CD14-positive monocyte (primary cell): ENCODE results near the gene GRIK3. TPM values are rescaled to one million over a fixed set of nuclear protein-coding genes. Genes with fewer than 3 reads are reported as not detected.

Experiments used
- DNase-seq, 3 donors: peaks; one replicate each; pipeline ENCODE4 v3.0.0-alpha.2; 2011 to 2022
- H2AFZ ChIP-seq: 2 replicates; pipeline ENCODE4 v1.6.0; 2012; ENCODE audit warnings: mild to moderate bottlenecking, low read depth, low read length, inconsistent platforms; ENCODE audit not compliant: insufficient read depth, poor library complexity, severe bottlenecking
- H3K27ac ChIP-seq, 2 donors: 1 replicate in 1 of 2; 2 replicates in 1 of 2; pipeline ENCODE4 v1.5.1; 2012 to 2013; ENCODE audit warnings: low read length in 2 of 2, control low read depth in 1 of 2, inconsistent platforms in 1 of 2, low read depth in 1 of 2, mild to moderate bottlenecking in 1 of 2
- H3K27me3 ChIP-seq, 2 donors: one replicate each; pipeline versions ENCODE4 v1.6.0 to v1.6.1; 2011 to 2013; ENCODE audit warnings: low read length in 2 of 2; ENCODE audit not compliant: control insufficient read depth in 2 of 2, insufficient read depth in 2 of 2
- H3K36me3 ChIP-seq, 2 donors: replicated peaks in 1 of 2; 1 replicate in 1 of 2; 2 replicates in 1 of 2; pipeline versions ENCODE4 v1.5.1 to v1.6.1; 2012 to 2013; ENCODE audit warnings: low read length in 2 of 2, control low read depth in 1 of 2, inconsistent platforms in 1 of 2, mild to moderate bottlenecking in 1 of 2; ENCODE audit not compliant: insufficient read depth in 2 of 2, control insufficient read depth in 1 of 2
- H3K4me1 ChIP-seq, 2 donors: 1 replicate in 1 of 2; 2 replicates in 1 of 2; pipeline versions ENCODE4 v1.5.1 to v1.6.1; 2012 to 2013; ENCODE audit warnings: low read length in 2 of 2, control low read depth in 1 of 2, inconsistent platforms in 1 of 2, mild to moderate bottlenecking in 1 of 2, moderate library complexity in 1 of 2; ENCODE audit not compliant: insufficient read depth in 2 of 2, control insufficient read depth in 1 of 2
- H3K4me2 ChIP-seq: replicated peaks from 2 replicates; pipeline ENCODE3; 2012; ENCODE audit warnings: low read length, moderate library complexity, mild to moderate bottlenecking; ENCODE audit not compliant: poor library complexity, severe bottlenecking; ENCODE audit errors: extremely low read depth
- H3K4me3 ChIP-seq, 3 experiments: fragments of 200-600 bp in 1 of 3; sonication (generic) in 1 of 3; replicated peaks in 1 of 3; 1 replicate in 2 of 3; 2 replicates in 1 of 3; pipeline ENCODE4 v1.5.1; 2011 to 2013; ENCODE audit warnings: low read length in 3 of 3, mild to moderate bottlenecking in 3 of 3, control low read depth in 2 of 3, low read depth in 2 of 3, inconsistent platforms in 1 of 3, moderate library complexity in 1 of 3
- H3K79me2 ChIP-seq: 2 replicates; pipeline ENCODE4 v1.6.0; 2012; ENCODE audit warnings: mild to moderate bottlenecking, control low read depth, inconsistent platforms, low read length, moderate library complexity; ENCODE audit not compliant: insufficient read depth
- H3K9ac ChIP-seq: 2 replicates; pipeline ENCODE4 v1.6.0; 2017; ENCODE audit warnings: low read length, mild to moderate bottlenecking; ENCODE audit not compliant: insufficient read depth, poor library complexity, severe bottlenecking
- H3K9me3 ChIP-seq, 2 donors: replicated peaks in 1 of 2; 1 replicate in 1 of 2; 2 replicates in 1 of 2; pipeline versions ENCODE4 v1.5.1 to v1.6.1; 2012 to 2013; ENCODE audit warnings: low read length in 2 of 2, control low read depth in 1 of 2; ENCODE audit not compliant: control insufficient read depth in 1 of 2, insufficient read depth in 1 of 2
- H4K20me1 ChIP-seq: 2 replicates; pipeline ENCODE4 v1.6.0; 2012; ENCODE audit warnings: mild to moderate bottlenecking, low read length, control low read depth, moderate library complexity; ENCODE audit not compliant: insufficient read depth
- H3K27ac Mint-ChIP-seq, 7 donors: one replicate each; pipeline ENCODE4 v1.8.0; 2020; ENCODE audit warnings: mild to moderate bottlenecking in 7 of 7, mixed read lengths in 7 of 7, moderate library complexity in 6 of 7, inconsistent platforms in 2 of 7
- H3K27me3 Mint-ChIP-seq, 3 donors: one replicate each; pipeline ENCODE4 v1.8.0; 2021 to 2022; ENCODE audit warnings: low read depth in 3 of 3, mild to moderate bottlenecking in 3 of 3, mixed read lengths in 3 of 3, moderate library complexity in 3 of 3, inconsistent platforms in 1 of 3
- H3K36me3 Mint-ChIP-seq, 2 donors: one replicate each; pipeline ENCODE4 v1.8.0; 2020; ENCODE audit warnings: mixed read lengths in 2 of 2, inconsistent platforms in 1 of 2, mild to moderate bottlenecking in 1 of 2
- H3K4me1 Mint-ChIP-seq: one replicate; pipeline ENCODE4 v1.8.0; 2020; ENCODE audit warnings: mild to moderate bottlenecking, mixed read lengths
- H3K4me3 Mint-ChIP-seq, 2 donors: one replicate each; pipeline ENCODE4 v1.8.0; 2020; ENCODE audit warnings: mild to moderate bottlenecking in 2 of 2, mixed read lengths in 2 of 2, moderate library complexity in 1 of 2
- H3K9me3 Mint-ChIP-seq, 7 donors: one replicate each; pipeline ENCODE4 v1.8.0; 2020 to 2022; ENCODE audit warnings: mixed read lengths in 7 of 7, mild to moderate bottlenecking in 6 of 7, moderate library complexity in 6 of 7, inconsistent platforms in 2 of 7
- CTCF ChIP-seq: fragments of 200-600 bp; IDR thresholded peaks from one replicate; pipeline ENCODE4 v1.8.0; 2022; ENCODE audit warnings: antibody characterized with exemption, mild to moderate bottlenecking
- WGBS: methylation state at CpG from one replicate; pipeline ENCODE4 v1.1.5; 2013; ENCODE audit warnings: missing lambda C conversion rate; ENCODE audit not compliant: insufficient coverage; 5-methylcytosine and 5-hydroxymethylcytosine counted together
- intact Hi-C, 2 donors: fragments of 100-400 bp; cut with micrococcal nuclease; formaldehyde crosslinking; loops; one replicate each; pipeline versions ENCODE4 v1.15.0 to v1.15.1; 2023
- polyA plus RNA-seq, 3 donors: library from polyadenylated mRNA; depleted of rRNA in 1 of 3; unstranded in 2 of 3; stranded (reverse) in 1 of 3; fragments of 300-500 nt in 2 of 3; fragments of >200 nt in 1 of 3; fragmentation: Illumina TruSeq in 2 of 3; gene quantifications; 1 replicate in 2 of 3; 2 replicates in 1 of 3; pipeline ENCODE4 v1.2.3, GENCODE V29; 2012 to 2021

GRIK3 gene
- polyA plus RNA-seq, 3 donors: not detected

GRCh38 chr1:36955016-36955415 is 79.3 kb downstream of the GRIK3 start:
- Mint-ChIP-seq H3K4me3 (no peak overlapping the region), H3K4me1 (no peaks in the 10 kb centered on the region), H3K36me3 (no peaks in the 10 kb centered on the region), H3K9me3 (peaks cover 0 to 1% (median 0%) of the 10 kb centered on the region in 7 donors), H3K27ac (no peak overlapping the region), H3K27me3 (peaks cover 0 to 7% (median 3%) of the 10 kb centered on the region in 3 donors)
- H3K27me3 ChIP-seq: no peaks in the 10 kb centered on the region
- H3K4me2 ChIP-seq: no peak overlapping the region
- no peaks in the 10 kb centered on the region for H3K36me3 ChIP-seq
- H3K79me2 ChIP-seq: no peaks in the 10 kb centered on the region
- intact Hi-C loops: no loop called here
- no peaks in the 10 kb centered on the region for H3K9me3 ChIP-seq
- no peak for TF ChIP-seq CTCF
- no peaks in the 10 kb centered on the region for H4K20me1 ChIP-seq
- no peak for DNase-seq
- H2AFZ ChIP-seq: no peak overlapping the region
- no peaks in the 10 kb centered on the region for H3K4me1 ChIP-seq
- H3K4me3 ChIP-seq: no peak overlapping the region
- H3K9ac ChIP-seq: no peak overlapping the region
- 97% methylated on average over 5 of the region's 7 CpGs for WGBS
- H3K27ac ChIP-seq: no peak overlapping the region

GRCh38 chr1:36953061-36953460 is 81.3 kb downstream of the GRIK3 start:
- Mint-ChIP-seq H3K27ac (no peak overlapping the region), H3K27me3 (peaks cover under 1 to 9% (median 3%) of the 10 kb centered on the region in 3 donors), H3K36me3 (no peaks in the 10 kb centered on the region), H3K9me3 (no peaks in the 10 kb centered on the region), H3K4me3 (no peak overlapping the region), H3K4me1 (no peaks in the 10 kb centered on the region)
- Histone ChIP-seq H3K27ac (no peak overlapping the region), H3K4me2 (no peak overlapping the region), H3K36me3 (no peaks in the 10 kb centered on the region), H3K79me2 (no peaks in the 10 kb centered on the region), H2AFZ (no peak overlapping the region), H3K4me1 (no peaks in the 10 kb centered on the region), H3K9me3 (no peaks in the 10 kb centered on the region), H4K20me1 (no peaks in the 10 kb centered on the region), H3K4me3 (no peak overlapping the region), H3K9ac (no peak overlapping the region), H3K27me3 (no peaks in the 10 kb centered on the region)
- no peak for DNase-seq
- WGBS: 58% methylated on average over 4 of the region's 5 CpGs
- TF ChIP-seq CTCF: no peak
- intact Hi-C loops: no loop called here
